ENCODE data around the gene MICU1. TPM values are rescaled to one million over a fixed set of nuclear protein-coding genes. Genes with fewer than 3 reads are reported as not detected.

Gene MICU1
- total RNA-seq, 2 donors from 2014 or later: 44.3 to 51.8 TPM

GRCh38 chr10:72485701-72486100, 140.2 kb downstream of the MICU1 start:
- no peaks in the 10 kb centered on the region for H3K36me3 ChIP-seq
- no peak for DNase-seq
- H3K27me3 ChIP-seq: no peaks in the 10 kb centered on the region
- no peaks in the 10 kb centered on the region for H3K9me3 ChIP-seq
- no peaks in the 10 kb centered on the region for H3K4me1 ChIP-seq
- intact Hi-C loops (cut with DNase I): no loop called here
- H3K4me3 ChIP-seq: no peak overlapping the region
- H3K9ac ChIP-seq (ENCODE audit: low read depth in 2 of 2, low read length in 2 of 2): no peak overlapping the region
- TF ChIP-seq, protein P1, sequence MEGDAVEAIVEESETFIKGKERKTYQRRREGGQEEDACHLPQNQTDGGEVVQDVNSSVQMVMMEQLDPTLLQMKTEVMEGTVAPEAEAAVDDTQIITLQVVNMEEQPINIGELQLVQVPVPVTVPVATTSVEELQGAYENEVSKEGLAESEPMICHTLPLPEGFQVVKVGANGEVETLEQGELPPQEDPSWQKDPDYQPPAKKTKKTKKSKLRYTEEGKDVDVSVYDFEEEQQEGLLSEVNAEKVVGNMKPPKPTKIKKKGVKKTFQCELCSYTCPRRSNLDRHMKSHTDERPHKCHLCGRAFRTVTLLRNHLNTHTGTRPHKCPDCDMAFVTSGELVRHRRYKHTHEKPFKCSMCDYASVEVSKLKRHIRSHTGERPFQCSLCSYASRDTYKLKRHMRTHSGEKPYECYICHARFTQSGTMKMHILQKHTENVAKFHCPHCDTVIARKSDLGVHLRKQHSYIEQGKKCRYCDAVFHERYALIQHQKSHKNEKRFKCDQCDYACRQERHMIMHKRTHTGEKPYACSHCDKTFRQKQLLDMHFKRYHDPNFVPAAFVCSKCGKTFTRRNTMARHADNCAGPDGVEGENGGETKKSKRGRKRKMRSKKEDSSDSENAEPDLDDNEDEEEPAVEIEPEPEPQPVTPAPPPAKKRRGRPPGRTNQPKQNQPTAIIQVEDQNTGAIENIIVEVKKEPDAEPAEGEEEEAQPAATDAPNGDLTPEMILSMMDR (IDR thresholded peaks at IDR 0.05): no peak
- H3K27ac ChIP-seq: no peak overlapping the region

DNA sequence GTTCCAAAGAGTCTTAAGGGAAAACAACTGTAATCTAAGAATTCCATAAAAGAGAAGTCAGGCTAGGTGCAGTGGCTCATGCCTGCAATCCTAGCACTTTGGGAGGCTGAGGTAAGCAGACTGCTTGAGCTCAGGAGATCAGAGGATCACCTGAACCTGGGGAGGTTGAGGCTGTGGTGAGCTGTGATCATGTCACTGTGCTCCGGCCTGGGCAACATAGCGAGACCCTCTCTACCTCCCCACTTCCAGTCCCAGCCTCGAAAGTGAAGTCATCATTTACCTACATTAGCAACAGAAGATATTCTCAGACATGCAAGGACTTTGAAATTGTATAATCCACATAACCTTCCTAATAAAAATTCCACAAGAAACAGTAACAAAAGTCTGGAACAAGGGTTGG, 141.4 kb downstream of the MICU1 start:
- Histone ChIP-seq H3K36me3 (no peaks in the 10 kb centered on the region), H3K4me1 (no peaks in the 10 kb centered on the region), H3K27ac (no peak overlapping the region), H3K27me3 (no peaks in the 10 kb centered on the region), H3K9ac (ENCODE audit: low read depth in 2 of 2, low read length in 2 of 2) (no peak overlapping the region), H3K4me3 (no peak overlapping the region), H3K9me3 (no peaks in the 10 kb centered on the region)
- no peak for DNase-seq
- TF ChIP-seq, protein P1 (IDR thresholded peaks at IDR 0.05): no peak
- intact Hi-C loops (cut with DNase I): no loop called here

GRCh38 chr10:72483471-72483870, 142.4 kb downstream of the MICU1 start:
- TF ChIP-seq, protein P1 (IDR thresholded peaks at IDR 0.05): no peak
- Histone ChIP-seq H3K27ac (no peak overlapping the region), H3K9me3 (no peaks in the 10 kb centered on the region), H3K9ac (ENCODE audit: low read depth in 2 of 2, low read length in 2 of 2) (no peak overlapping the region), H3K4me1 (no peaks in the 10 kb centered on the region), H3K27me3 (no peaks in the 10 kb centered on the region), H3K36me3 (no peaks in the 10 kb centered on the region), H3K4me3 (no peak overlapping the region)
- intact Hi-C loops (cut with DNase I): no loop called here
- no peak for DNase-seq

DNA sequence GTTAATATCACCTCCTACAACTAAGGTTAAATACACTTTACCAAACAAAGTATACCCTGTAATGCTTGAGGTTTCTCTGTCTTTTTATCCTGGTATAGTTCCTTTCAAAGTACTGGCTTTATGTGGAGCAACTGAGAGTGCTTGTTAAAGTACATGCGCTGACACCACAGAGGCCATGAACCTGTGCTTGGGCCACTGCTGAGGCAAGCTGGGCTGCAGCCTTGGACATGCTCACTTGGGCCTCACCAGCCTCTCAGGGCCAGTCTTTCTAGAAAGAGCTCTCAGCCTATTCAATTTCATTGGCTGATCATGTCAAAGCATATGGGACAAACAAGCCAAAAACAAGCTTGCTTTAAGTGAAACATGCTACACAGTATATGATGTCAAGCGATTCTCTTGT, 145.0 kb downstream of the MICU1 start:
- H3K9me3 ChIP-seq: no peaks in the 10 kb centered on the region
- TF ChIP-seq, protein P1 (IDR thresholded peaks at IDR 0.05): no peak
- H3K4me1 ChIP-seq: no peaks in the 10 kb centered on the region
- H3K36me3 ChIP-seq: no peaks in the 10 kb centered on the region
- no peak overlapping the region for H3K27ac ChIP-seq
- intact Hi-C loops (cut with DNase I): no loop called here
- no peak for DNase-seq
- no peak overlapping the region for H3K4me3 ChIP-seq
- H3K9ac ChIP-seq (ENCODE audit: low read depth in 2 of 2, low read length in 2 of 2): no peak overlapping the region
- no peaks in the 10 kb centered on the region for H3K27me3 ChIP-seq

GRCh38 chr10:72477463-72477862, 148.4 kb downstream of the MICU1 start:
- no peak for DNase-seq
- Histone ChIP-seq H3K9me3 (no peaks in the 10 kb centered on the region), H3K4me1 (no peaks in the 10 kb centered on the region), H3K4me3 (no peak overlapping the region), H3K27ac (no peak overlapping the region), H3K36me3 (no peaks in the 10 kb centered on the region), H3K27me3 (no peaks in the 10 kb centered on the region), H3K9ac (ENCODE audit: low read depth in 2 of 2, low read length in 2 of 2) (no peak overlapping the region)
- intact Hi-C loops (cut with DNase I): no loop called here
- TF ChIP-seq, protein P1 (IDR thresholded peaks at IDR 0.05): no peak

- no peak for DNase-seq
- intact Hi-C loops (cut with DNase I): no loop called here
- H3K9ac ChIP-seq (ENCODE audit: low read depth in 2 of 2, low read length in 2 of 2): no peak overlapping the region
- no peaks in the 10 kb centered on the region for H3K4me1 ChIP-seq
- H3K27ac ChIP-seq: no peak overlapping the region
- H3K36me3 ChIP-seq: no peaks in the 10 kb centered on the region
- H3K9me3 ChIP-seq: no peaks in the 10 kb centered on the region
- TF ChIP-seq, protein P1 (IDR thresholded peaks at IDR 0.05): no peak
- H3K4me3 ChIP-seq: no peak overlapping the region
- H3K27me3 ChIP-seq: no peaks in the 10 kb centered on the region
Measured at GRCh38 chr10:72472306-72472705, 153.6 kb downstream of the MICU1 start.

Measured in colonic mucosa (tissue), 4 donors.